Measurements from ENCODE around the gene PTGR3. TPM values are rescaled to one million over a fixed set of nuclear protein-coding genes. Genes with fewer than 3 reads are reported as not detected.
A peak's percentile ranks its signal among the peaks of the same experiment; 100 is the strongest.

The PTGR3 gene, protein sequence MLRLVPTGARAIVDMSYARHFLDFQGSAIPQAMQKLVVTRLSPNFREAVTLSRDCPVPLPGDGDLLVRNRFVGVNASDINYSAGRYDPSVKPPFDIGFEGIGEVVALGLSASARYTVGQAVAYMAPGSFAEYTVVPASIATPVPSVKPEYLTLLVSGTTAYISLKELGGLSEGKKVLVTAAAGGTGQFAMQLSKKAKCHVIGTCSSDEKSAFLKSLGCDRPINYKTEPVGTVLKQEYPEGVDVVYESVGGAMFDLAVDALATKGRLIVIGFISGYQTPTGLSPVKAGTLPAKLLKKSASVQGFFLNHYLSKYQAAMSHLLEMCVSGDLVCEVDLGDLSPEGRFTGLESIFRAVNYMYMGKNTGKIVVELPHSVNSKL
- total RNA-seq (2022) (30.2 and 31.7 TPM in 2 replicates), Bru-seq, nascent RNA (percentile 81 among the genes with signal in this experiment), BruChase-seq, experiment 1, labeled RNA remaining after a 6-hour chase (percentile 77 among the genes with signal in this experiment), BruChase-seq, experiment 2, labeled RNA remaining after a 2-hour chase (percentile 88 among the genes with signal in this experiment)
- long read RNA-seq, full-length matches to known transcripts: 27 of 61 reads
- long read RNA-seq, partial matches to known transcripts: 0 of 61 reads
- long read RNA-seq, other reads (novel, unspliced or antisense): 34 of 61 reads

DNA sequence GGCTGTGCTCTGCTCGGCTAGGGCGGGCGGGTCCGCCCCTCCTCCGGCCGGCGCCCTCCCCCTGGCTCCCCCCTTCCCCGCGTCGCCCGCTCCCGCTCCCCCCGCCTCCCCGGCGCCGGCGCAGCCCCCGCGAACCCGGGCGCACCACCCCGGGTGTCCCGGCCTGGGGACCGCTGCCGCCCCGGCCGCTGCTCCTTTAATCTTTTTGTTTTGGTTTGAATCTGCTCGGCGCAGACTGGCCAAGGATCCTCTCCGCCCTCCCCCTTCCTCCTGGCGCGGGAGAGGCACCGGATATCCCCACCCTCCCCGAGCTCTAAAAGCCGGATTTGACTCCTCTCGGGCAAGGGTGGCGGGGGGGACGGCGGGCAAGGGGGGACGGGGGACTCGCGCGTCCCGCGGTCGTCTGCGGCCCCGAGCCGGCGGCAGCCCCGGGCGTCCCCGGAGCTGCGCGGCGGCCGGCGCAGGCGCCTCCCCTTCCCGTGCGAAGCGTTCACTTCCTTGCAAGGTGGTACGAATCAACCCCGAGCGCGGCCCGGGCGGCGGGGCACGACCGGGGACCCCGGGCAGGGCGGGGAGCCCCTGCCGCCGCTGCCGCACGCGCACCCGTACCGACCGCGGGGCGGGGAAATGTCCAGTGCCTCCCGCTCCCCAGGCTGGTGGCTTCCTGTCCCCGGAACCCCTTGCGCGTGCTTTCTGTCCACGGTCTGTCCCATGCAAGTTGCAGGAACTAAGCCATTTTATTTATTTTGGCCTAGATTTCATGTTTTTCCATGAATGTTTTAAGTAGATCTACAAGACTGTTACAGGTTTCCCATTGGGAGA is at the start of gene PTGR3:
Gene PTGR3 (minus strand): TSS at position 11 of the 822 bp plus-strand sequence. CDS start 81 bp downstream, outside the sequence.
- Mint-ChIP-seq H3K4me1 (ENCODE audit: low read depth, unreplicated experiment) (peaks cover 46% of the 10 kb centered on the region), H3K27me3 (ENCODE audit: unreplicated experiment) (no peaks in the 10 kb centered on the region), H3K4me3 (ENCODE audit: low read depth, unreplicated experiment) (peak within 1 kb of the TSS; percentile 98), H3K27ac (ENCODE audit: unreplicated experiment) (peak within 1 kb of the TSS; percentile 91), H3K36me3 (ENCODE audit: insufficient read depth, unreplicated experiment) (peaks cover 54% of the 10 kb centered on the region), H3K9me3 (ENCODE audit: low read depth, unreplicated experiment) (no peaks in the 10 kb centered on the region)
- intact Hi-C loops (cut with micrococcal nuclease; ENCODE audit: unreplicated experiment): no loop called here
- TF ChIP-seq, protein P1, sequence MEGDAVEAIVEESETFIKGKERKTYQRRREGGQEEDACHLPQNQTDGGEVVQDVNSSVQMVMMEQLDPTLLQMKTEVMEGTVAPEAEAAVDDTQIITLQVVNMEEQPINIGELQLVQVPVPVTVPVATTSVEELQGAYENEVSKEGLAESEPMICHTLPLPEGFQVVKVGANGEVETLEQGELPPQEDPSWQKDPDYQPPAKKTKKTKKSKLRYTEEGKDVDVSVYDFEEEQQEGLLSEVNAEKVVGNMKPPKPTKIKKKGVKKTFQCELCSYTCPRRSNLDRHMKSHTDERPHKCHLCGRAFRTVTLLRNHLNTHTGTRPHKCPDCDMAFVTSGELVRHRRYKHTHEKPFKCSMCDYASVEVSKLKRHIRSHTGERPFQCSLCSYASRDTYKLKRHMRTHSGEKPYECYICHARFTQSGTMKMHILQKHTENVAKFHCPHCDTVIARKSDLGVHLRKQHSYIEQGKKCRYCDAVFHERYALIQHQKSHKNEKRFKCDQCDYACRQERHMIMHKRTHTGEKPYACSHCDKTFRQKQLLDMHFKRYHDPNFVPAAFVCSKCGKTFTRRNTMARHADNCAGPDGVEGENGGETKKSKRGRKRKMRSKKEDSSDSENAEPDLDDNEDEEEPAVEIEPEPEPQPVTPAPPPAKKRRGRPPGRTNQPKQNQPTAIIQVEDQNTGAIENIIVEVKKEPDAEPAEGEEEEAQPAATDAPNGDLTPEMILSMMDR (IDR thresholded peaks at IDR 0.05; ENCODE audit: unreplicated experiment): no peak
- BruUV-seq (replicated peaks): no TSS peak
- DNase-seq: peak; percentile 85
- CTCF ChIA-PET: no interaction called here

DNA sequence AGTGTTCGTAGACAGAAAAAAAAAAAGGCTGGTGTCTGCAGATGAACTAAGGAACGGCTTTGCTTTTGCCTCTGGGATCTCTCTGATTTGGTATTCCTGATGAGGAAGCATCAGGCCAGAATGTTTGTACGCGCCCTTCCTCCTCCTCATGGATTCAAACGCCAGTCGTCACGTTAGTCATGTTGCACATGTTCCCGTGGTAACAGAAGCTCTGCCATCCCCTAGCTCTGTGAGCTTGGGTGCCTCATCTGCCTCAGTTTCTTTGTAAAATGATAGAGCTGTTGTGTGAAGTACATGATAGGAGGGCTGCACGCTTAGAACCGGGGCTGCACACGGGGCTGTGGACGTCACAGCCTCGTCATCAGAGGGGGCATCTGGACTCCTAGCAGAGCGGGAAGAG is 48.7 kb upstream of the PTGR3 start:
- no peak overlapping the region for H3K4me3 Mint-ChIP-seq (ENCODE audit: low read depth, unreplicated experiment)
- H3K36me3 Mint-ChIP-seq (ENCODE audit: insufficient read depth, unreplicated experiment): no peaks in the 10 kb centered on the region
- H3K27ac Mint-ChIP-seq (ENCODE audit: unreplicated experiment): no peak overlapping the region
- intact Hi-C loops (cut with micrococcal nuclease; ENCODE audit: unreplicated experiment): no loop called here
- CTCF ChIA-PET: no interaction called here
- no peak for DNase-seq
- BruUV-seq (replicated peaks): no TSS peak
- H3K27me3 Mint-ChIP-seq (ENCODE audit: unreplicated experiment): no peaks in the 10 kb centered on the region
- TF ChIP-seq, protein P1 (IDR thresholded peaks at IDR 0.05; ENCODE audit: unreplicated experiment): no peak
- no peaks in the 10 kb centered on the region for H3K4me1 Mint-ChIP-seq (ENCODE audit: low read depth, unreplicated experiment)
- no peaks in the 10 kb centered on the region for H3K9me3 Mint-ChIP-seq (ENCODE audit: low read depth, unreplicated experiment)

DNA sequence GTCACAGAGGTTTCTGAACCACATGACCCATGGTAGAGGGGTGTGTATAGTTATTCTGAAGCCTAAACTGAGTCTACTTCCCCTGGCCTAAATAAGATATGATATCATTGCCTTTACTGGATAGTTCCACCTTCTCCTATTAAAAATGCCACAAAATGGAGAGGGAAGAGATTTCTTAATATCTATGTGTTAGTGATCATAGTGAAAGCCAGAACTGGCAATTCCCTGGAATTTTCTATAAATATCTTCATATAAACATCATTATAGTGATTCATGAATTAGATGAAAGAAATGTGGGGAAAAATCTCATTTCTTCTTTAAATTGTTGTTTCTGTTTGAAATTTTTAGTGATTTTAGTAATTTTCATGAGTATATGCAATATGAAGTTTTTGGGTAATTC is 47.4 kb upstream of the PTGR3 start:
- Mint-ChIP-seq H3K27me3 (ENCODE audit: unreplicated experiment) (no peaks in the 10 kb centered on the region), H3K4me1 (ENCODE audit: low read depth, unreplicated experiment) (no peaks in the 10 kb centered on the region), H3K36me3 (ENCODE audit: insufficient read depth, unreplicated experiment) (no peaks in the 10 kb centered on the region), H3K27ac (ENCODE audit: unreplicated experiment) (no peak overlapping the region), H3K9me3 (ENCODE audit: low read depth, unreplicated experiment) (no peaks in the 10 kb centered on the region), H3K4me3 (ENCODE audit: low read depth, unreplicated experiment) (no peak overlapping the region)
- BruUV-seq (replicated peaks): no TSS peak
- intact Hi-C loops (cut with micrococcal nuclease; ENCODE audit: unreplicated experiment): no loop called here
- CTCF ChIA-PET: no interaction called here
- DNase-seq: no peak
- TF ChIP-seq, protein P1 (IDR thresholded peaks at IDR 0.05; ENCODE audit: unreplicated experiment): no peak

DNA sequence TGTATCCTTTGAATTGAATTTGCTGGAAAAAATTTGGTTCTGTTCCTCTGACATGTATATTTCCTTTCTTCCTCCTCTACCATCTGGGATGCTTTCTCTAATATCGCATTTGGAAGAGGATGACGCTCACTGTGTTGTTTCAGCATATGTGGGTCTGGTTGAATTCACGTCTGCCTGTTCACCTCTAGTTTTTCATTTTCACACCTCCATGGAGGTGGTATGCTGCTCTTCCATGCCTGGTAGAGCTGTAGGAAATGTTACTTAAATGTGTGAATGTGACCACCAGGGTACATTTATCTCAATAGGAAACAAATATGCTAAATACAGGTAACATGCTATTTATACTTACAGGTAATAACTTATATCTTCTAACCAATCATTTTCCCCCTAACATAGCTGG is 46.2 kb upstream of the PTGR3 start:
- TF ChIP-seq, protein P1 (IDR thresholded peaks at IDR 0.05; ENCODE audit: unreplicated experiment): no peak
- Mint-ChIP-seq H3K9me3 (ENCODE audit: low read depth, unreplicated experiment) (no peaks in the 10 kb centered on the region), H3K4me3 (ENCODE audit: low read depth, unreplicated experiment) (no peak overlapping the region), H3K4me1 (ENCODE audit: low read depth, unreplicated experiment) (peaks cover 2% of the 10 kb centered on the region), H3K27me3 (ENCODE audit: unreplicated experiment) (no peaks in the 10 kb centered on the region), H3K27ac (ENCODE audit: unreplicated experiment) (no peak overlapping the region), H3K36me3 (ENCODE audit: insufficient read depth, unreplicated experiment) (no peaks in the 10 kb centered on the region)
- DNase-seq: no peak
- intact Hi-C loops (cut with micrococcal nuclease; ENCODE audit: unreplicated experiment): no loop called here
- CTCF ChIA-PET: no interaction called here
- no TSS peak for BruUV-seq (replicated peaks)

All from Calu3 (cell line).